Suppressor macrophage (primary cell): ENCODE measurements around the gene TPP1.
A peak's percentile ranks its signal among the peaks of the same experiment; 100 is the strongest.

ENCODE experiments used
- DNase-seq, 4 experiments: peaks; one replicate each; pipeline ENCODE4 v3.0.0-alpha.2; 2020 to 2022
- total RNA-seq, 17 experiments: gene quantifications; one replicate each; lab custom pipeline; 2026; ENCODE audit warnings: mixed read lengths in 6 of 17, inconsistent platforms in 3 of 17; lab: John Stamatoyannopoulos, UW

Gene TPP1
- 72.6 to 696 (median 122) reads per million in 17 experiments for total RNA-seq

DNA sequence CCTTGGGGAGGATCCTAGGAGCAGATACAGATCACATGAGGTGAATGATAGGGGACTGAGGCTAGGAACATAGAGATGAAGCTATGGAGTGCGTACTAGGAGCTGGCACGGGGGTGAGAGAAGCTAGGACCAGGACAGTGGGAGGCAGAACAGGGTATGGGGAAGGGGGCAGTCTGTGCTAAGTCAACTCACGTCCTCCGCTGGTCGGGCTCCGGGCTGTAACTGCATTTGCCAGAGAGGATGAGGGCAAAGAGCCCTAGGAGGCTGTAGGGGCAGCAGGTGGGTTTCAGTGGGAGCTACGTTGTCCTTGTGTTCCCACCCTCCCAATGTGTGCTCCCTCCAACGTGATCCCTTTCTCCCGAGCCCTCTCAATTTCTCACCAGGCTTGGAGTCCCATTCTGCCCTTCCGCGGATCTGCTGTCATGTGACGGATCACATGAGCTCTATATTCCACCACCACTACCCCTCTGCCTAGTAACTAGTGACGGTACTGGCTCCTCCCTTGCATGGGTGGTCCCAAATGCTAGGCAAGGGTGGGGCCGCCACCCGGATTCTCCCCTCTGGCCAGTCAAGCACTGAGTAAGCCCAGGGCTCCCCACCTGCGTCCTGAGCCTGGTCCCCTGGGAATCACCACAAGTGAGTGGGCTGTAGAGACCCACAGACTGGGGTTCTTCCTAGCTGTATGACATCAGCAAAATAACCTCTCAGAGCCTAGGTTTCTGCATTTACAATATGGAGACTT lies at the start of gene TPP1:
TSS of gene TPP1 (minus strand) at position 419 of the 742 bp plus-strand sequence. CDS start at position 397, 22 bp downstream.
- peak; percentile 93 to 97 (median 96) for DNase-seq

DNA sequence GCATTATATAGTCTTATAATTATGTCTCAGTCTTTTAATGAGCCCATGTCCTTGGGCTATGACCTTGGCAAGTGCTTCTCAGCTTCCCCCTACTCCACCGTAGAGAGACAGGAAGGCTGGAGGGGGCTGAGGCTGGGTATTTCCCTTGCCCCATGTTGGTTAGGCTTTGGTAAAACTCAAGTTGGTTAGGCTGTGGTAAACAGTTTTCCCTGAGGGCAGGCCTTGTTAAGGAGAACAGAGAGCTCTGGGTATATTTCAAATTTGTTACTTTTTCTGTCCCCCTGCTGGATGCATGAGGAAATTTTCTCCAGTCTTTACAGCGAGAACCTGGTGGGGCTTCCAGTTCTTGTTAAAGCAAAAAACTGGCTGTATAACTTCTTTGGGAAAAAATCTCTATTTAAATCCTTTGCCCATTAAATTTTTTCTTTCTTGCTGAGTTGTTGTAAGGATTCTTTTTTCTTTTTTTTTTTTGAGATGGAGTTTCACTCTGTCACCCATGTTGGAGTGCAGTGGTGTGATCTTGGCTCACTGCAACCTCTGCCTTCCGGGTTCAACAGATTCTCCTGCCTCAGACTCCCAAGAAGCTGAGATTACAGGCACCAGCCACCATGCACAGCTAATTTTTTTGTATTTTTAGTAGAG lies 48.6 kb upstream of the TPP1 start:
- DNase-seq: peak; percentile 41 to 75 (median 52)

DNA sequence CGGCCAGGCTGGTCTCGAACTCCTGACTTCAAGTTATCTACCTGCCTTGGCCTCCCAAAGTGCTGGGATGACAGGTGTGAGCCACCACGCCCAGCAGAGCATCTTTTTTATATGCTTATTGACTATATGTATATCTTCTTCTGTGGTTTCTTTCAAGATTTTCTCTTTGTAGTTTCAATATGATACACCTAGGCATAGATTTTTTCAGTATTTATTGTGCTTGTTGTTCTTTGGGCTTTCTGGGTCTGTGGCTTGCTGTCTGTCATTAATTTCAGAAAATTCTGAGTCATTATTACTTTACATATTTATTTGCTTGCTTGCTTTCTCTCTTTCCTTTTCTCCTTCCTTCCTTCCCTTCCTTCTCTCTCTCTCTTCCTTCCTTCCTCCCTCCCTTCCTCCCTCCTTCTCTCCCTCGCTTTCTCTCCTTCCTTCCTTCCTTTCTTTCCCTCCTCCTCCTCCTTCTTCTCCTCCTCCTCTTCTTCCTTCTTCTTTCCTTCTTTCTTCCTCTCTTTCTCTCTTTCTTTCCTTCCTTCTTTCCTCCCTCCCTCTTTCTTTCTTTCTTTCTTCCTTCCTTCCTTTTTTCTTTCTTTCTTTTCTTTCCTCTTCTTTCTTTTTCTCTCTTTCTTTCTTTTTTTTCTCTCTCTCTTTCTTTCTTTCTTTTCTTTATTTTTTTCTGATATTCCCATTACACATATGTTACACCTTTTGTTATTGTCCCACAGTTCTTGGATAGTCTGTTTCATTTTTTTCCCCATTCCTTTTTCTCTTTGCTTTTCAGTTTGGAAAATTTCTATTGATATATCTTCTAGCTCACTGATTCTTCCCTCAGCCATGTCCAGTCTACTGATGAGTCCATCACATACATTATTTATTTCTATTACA lies 47.3 kb upstream of the TPP1 start:
- DNase-seq: no peak

- no peak for DNase-seq
Observed at GRCh38 chr11:6664551-6664950, 45.3 kb upstream of the TPP1 start.

DNA sequence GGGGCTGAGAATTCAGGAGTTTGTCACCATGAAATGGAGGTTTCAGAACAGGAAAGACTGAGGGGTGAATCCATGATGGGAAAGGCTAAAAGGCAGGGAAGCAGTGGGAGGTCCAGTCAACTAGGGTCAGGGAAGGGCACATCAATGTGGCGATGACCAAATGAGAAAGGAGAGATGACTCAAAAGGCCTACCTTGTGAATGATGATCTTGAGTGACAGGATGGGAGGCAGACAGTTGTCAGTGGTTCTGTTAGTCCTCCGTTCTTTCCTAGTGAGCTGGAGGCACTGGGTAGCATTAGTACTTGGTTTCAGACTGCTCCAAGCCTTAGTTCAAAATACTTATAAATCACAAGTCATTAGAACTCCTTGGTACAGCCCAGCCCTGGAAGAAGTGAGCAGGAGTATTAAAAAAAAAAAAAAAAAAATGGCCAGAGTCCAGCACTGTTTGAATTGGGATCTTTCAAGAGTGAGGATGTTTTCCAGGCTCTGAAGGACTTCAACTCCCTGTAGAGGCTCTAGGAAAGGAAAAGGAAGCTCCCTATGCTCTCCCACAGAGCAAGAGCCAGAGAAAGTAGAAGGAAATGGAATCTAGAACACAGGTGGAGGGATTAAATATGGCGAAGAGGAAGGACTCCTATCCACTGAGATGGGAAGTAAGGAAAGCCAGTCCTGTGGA lies 44.7 kb upstream of the TPP1 start:
- no peak for DNase-seq

DNA sequence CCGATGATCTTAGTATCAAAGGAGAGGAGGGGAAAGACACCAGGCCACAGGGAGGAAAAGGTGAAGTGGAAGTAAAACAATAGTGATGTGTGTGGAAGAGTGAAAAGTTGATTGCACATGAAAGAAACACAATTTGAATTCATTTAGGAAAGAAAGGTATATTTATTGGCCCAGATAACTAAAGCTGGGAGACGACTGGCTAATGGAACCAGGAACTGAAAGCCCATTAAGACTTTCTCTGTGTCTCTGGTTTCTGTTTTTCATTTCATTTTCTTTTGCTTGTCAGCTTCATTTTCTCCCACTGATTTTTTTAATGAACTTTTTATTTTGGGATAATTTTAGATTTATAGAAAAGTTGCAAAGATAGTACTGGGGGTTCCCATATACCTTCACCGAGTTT lies 41.5 kb upstream of the TPP1 start:
- no peak for DNase-seq

GRCh38 chr11:6658647-6659046 lies 39.4 kb upstream of the TPP1 start:
- DNase-seq: no peak

DNA sequence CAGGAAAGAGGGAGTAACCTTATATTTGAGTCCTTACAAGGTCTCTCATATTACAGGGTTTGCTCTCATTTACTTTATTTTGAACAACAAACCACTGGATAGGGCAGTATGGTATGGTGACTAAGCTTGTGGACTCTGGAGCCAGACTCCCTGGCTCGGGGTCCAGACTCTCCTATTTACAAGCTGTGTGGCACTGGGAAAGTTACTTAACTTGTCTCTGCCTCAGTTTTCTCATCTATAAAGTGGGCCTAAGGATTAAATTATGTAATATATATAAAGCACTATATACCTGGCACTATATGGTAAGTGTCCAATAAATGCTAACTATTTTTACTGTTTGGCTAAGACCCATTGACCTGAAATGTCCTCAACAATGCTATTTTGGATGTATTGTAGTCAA lies 38.1 kb upstream of the TPP1 start:
- DNase-seq: no peak

DNA sequence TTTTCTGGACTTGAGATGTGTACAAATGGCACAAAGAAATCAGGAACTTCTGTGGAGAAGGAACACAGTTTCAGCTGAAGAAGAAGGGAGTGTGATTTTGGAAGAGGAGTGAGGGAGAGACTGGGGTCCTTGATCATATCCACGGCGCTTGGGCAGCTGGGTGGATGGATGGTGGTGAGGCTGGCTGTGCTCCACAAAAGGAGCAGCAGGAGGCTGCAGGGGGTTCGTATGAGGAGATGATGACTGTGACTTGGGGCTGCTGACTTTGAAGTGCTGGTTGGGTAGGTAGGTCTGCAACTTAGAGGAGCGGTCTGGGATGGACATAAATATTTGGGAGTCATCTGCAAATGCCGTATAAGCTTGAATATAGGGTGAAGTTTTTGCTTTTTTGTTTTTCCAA lies 37.7 kb upstream of the TPP1 start:
- no peak for DNase-seq

DNA sequence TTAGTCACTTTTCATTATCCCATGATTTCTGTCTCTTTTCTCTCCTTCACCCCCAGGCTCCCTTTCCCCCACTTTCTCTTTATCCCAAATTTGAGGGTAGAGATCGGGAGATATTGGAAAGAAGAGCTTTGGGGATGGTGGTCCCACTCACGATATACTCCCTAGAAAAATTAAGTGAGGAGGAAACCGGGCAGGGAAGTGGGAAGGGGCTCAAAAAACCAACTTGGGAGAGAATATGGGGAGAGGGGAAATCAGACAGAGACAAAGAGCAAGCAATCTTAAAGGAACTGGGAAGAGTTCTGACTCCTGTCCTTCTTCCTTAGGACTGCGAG lies 37.3 kb upstream of the TPP1 start:
- DNase-seq: no peak

GRCh38 chr11:6655790-6656583 lies 36.8 kb upstream of the TPP1 start, which contains the start of gene DCHS1:
Gene DCHS1 (minus strand): TSS chr11:6655809. CDS start chr11:6641613, 14,196 bp downstream.
- DNase-seq: peak in 3 of 4 experiments; percentile 20 to 49 (median 41)

GRCh38 chr11:6655020-6655789 lies 36.0 kb upstream of the TPP1 start:
- DNase-seq: peak in 3 of 4 experiments; percentile 21 to 48 (median 31)

GRCh38 chr11:6654281-6655019 lies 35.2 kb upstream of the TPP1 start:
- peak in 2 of 4 experiments; percentile 23 to 27 for DNase-seq

DNA sequence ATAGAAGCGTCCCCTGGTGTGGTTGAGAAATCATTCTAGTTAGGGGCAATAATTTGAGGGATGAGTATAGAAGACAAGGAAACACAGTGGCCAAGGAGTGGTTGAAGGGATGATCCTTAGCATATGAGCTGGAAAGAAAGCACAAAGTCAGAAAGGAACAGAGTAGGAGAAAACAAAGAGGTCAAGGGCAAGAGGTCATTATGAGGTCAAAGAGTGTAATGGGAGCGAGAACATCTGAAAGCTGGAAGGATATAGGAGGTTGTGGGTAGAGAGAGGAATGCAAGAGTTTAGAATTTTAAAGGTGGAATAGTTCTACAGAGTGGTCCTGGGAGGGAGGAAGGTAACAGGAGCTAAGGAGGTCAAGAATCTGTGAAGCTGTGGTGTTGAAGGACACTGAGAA lies 34.4 kb upstream of the TPP1 start:
- DNase-seq: no peak

DNA sequence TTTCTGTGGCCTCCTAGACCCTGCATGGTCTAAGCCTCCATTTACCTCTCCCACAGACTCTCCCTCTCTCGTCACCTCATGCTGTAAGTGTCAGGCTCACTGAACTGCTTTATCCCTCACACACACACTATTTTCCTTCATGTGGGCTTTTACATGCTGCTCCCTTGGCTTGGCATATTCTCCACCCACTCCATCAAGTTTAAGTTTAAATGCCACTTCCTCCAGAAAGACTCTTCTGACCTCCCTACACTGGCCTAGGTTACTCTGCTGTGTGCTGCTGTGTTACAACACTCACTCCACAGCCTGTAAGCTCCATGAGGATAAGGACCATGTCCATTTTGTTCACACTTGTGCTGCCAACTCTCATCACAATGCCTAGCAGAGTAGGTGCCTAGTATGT lies 33.9 kb upstream of the TPP1 start:
- peak; percentile 51 to 74 (median 64) for DNase-seq

DNA sequence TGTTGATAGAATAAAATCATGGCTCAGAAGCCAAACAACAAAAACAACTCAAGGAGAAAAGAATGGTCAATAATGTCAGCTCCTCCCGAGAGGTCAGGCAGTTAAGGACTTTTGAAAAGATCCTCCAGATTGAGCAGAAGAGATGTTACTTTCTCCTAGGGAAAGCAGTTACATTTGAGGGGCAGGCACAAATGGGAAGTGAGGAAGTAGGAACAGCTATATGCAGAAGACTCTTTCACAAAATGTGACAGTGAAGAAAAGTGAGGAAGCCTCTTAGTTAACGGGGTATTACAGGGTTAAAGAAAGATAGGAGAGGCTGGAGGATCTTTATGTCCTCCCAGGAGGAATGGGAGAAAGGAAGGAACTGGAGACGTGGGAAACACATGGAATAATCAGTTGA lies 33.0 kb upstream of the TPP1 start:
- peak in 3 of 4 experiments; percentile 16 to 52 (median 37) for DNase-seq

DNA sequence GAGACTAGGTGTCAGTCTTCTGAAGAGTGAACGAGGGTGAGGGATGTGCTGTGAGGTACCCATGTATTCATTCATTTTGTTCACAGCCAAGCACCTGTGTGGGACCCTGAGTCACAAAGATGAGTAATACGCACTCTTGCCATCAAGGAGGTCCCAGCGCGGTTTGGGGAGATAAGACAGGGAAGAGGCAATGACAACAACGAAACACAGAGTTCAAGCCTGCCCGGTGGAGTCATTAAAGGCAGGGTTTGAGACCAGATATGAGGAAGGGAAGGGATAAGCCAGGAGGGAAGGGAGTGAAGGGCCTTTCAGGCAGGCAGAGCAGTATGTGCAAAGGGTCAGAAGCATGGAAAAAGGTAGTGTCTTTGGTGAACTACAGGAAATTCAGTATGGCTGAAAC lies 31.8 kb upstream of the TPP1 start:
- DNase-seq: no peak

- DNase-seq: no peak
Observed at GRCh38 chr11:6650104-6650503, 30.9 kb upstream of the TPP1 start.

- peak; percentile 52 to 76 (median 68) for DNase-seq
Observed at GRCh38 chr11:6648501-6648900, 29.3 kb upstream of the TPP1 start.

DNA sequence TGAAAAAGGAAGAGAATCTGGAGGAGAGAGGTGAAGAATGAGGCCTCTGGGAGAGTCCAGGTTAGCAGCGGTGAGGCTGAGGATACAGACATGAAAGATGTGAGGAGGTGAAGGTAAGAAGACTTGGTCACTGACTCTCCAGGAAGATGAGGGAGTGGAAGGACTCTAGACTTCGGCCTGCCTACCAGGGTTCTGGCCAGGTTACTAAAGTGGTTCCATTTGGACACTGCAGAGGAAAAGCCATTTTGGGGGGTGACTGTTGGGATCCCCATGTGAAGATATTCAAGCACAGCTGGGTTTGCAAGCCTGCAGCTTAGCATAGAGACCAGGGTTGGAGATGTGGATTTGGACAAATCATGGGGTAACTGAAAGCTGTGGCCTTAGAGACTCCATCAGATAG lies 28.6 kb upstream of the TPP1 start:
- DNase-seq: no peak
